ENCODE measurements around the gene SFMBT2. TPM values are rescaled to one million over a fixed set of nuclear protein-coding genes. Genes with fewer than 3 reads are reported as not detected.
A peak's percentile ranks its signal among the peaks of the same experiment; 100 is the strongest.

SFMBT2 gene
- total and polyA plus RNA-seq, 4 donors, result 2.9 to 11.0 (median 6.5) TPM

DNA sequence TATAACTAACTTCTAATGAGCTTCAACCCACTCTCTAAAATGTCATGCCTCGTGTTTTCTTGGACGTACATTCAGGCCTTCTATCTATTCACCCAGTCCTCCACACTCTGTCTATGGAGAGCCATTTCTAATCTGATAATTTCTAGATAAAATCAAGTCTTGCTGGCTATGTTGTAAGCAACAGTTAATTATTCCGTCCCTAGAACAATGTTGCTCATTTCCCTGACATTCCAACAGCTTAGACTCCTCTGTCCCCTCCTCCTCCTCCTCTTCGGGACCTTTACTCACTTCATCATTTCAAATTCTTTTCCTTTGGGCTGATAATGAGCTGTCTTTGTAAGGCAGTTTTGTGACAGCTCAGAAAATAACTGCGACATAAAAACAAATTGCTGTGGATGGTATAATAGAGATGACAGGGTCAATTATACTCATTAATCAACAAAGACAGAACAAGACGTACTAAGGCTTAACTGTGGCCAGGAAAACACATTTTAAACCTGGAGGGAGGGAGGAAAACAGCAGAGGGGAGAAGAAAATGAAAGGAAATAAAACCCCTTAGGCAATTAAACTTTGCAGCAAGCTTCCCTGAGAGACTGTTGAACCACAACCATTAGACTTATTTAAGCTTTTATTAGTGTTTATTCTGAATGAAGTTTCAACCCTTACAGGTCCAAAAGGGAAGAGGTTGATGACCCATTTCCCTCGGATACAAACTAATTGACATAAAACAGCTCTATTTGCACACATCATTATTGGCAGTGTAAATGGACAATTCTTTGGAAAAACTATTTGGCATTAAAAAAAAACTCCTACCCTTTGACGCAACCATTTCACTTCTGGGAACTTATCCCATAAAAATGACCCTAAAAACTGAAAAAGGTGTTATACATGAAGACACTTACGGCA, 179.1 kb downstream of the SFMBT2 start:
- no peak overlapping the region for H3K4me3 ChIP-seq
- DNase-seq (peak in 2 of 3 donors; percentile 69), ATAC-seq (ENCODE audit: insufficient read depth, low FRiP score) (no peak)
- no peak overlapping the region for H3K27ac ChIP-seq (ENCODE audit: low read depth in 1 of 2, low read length in 1 of 2)
- H3K9me3 ChIP-seq (ENCODE audit: control insufficient read depth in 4 of 4, insufficient read depth in 3 of 4, low read length in 3 of 4), result peaks cover 0 to 4% (median under 1%) of the 10 kb centered on the region in 4 donors
- no peak overlapping the region for H3K9ac ChIP-seq (ENCODE audit: insufficient read depth in 1 of 2, low read length in 2 of 2)
- H3K36me3 ChIP-seq (ENCODE audit: control insufficient read depth in 4 of 4, insufficient read depth in 4 of 4, low read length in 4 of 4), result peaks cover 0 to 6% (median 3%) of the 10 kb centered on the region in 4 donors
- peaks cover 0 to 12% (median 3%) of the 10 kb centered on the region in 5 donors for H3K4me1 ChIP-seq (ENCODE audit: control insufficient read depth in 5 of 5, insufficient read depth in 5 of 5, low read length in 5 of 5)
- WGBS, 2 donors, result 71 to 82% methylated on average over 9 of the region's 9 CpGs
- peaks cover 0 to 8% (median 6%) of the 10 kb centered on the region in 3 donors for H3K27me3 ChIP-seq (ENCODE audit: control insufficient read depth in 3 of 3, insufficient read depth in 3 of 3, low read length in 2 of 3)
- TF ChIP-seq, protein P1, sequence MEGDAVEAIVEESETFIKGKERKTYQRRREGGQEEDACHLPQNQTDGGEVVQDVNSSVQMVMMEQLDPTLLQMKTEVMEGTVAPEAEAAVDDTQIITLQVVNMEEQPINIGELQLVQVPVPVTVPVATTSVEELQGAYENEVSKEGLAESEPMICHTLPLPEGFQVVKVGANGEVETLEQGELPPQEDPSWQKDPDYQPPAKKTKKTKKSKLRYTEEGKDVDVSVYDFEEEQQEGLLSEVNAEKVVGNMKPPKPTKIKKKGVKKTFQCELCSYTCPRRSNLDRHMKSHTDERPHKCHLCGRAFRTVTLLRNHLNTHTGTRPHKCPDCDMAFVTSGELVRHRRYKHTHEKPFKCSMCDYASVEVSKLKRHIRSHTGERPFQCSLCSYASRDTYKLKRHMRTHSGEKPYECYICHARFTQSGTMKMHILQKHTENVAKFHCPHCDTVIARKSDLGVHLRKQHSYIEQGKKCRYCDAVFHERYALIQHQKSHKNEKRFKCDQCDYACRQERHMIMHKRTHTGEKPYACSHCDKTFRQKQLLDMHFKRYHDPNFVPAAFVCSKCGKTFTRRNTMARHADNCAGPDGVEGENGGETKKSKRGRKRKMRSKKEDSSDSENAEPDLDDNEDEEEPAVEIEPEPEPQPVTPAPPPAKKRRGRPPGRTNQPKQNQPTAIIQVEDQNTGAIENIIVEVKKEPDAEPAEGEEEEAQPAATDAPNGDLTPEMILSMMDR (IDR thresholded peaks at IDR 0.05; ENCODE audit: control extremely low read depth, extremely low read depth), result no peak

DNA sequence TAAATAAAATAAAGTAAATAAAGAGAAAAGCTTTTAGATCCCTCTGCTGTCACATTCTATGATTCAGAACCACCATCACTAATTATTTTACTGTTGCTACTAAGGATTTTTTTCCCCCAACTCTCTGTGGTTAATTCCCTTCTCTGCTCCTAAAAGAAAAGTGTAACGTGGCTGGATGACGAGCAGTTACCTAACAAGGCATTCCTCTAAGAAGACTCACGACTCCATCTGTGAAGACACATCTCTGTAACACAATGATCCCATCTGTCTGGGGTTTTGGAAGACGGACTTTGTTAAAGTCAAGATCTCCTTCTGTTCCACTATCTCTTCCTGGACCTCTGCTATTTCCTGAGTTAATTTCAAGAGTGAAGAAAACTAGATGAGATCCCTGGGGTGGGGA, 179.9 kb downstream of the SFMBT2 start:
- DNase-seq, result peak in 1 of 3 donors; percentile 14
- ATAC-seq (ENCODE audit: insufficient read depth, low FRiP score), result no peak
- Histone ChIP-seq H3K4me1 (ENCODE audit: control insufficient read depth in 5 of 5, insufficient read depth in 5 of 5, low read length in 5 of 5) (peaks cover 0 to 12% (median 3%) of the 10 kb centered on the region in 5 donors), H3K9me3 (ENCODE audit: control insufficient read depth in 4 of 4, insufficient read depth in 3 of 4, low read length in 3 of 4) (peaks cover 0 to 3% (median 0%) of the 10 kb centered on the region in 4 donors), H3K36me3 (ENCODE audit: control insufficient read depth in 4 of 4, insufficient read depth in 4 of 4, low read length in 4 of 4) (peaks cover 0 to 10% (median 3%) of the 10 kb centered on the region in 4 donors), H3K4me3 (no peak overlapping the region), H3K27ac (ENCODE audit: low read depth in 1 of 2, low read length in 1 of 2) (no peak overlapping the region), H3K27me3 (ENCODE audit: control insufficient read depth in 3 of 3, insufficient read depth in 3 of 3, low read length in 2 of 3) (peaks cover 0 to 8% (median 6%) of the 10 kb centered on the region in 3 donors), H3K9ac (ENCODE audit: insufficient read depth in 1 of 2, low read length in 2 of 2) (no peak overlapping the region)
- TF ChIP-seq, protein P1 (IDR thresholded peaks at IDR 0.05; ENCODE audit: control extremely low read depth, extremely low read depth), result no peak
- WGBS, 2 donors, result 86 to 91% methylated on average over 4 of the region's 4 CpGs

DNA sequence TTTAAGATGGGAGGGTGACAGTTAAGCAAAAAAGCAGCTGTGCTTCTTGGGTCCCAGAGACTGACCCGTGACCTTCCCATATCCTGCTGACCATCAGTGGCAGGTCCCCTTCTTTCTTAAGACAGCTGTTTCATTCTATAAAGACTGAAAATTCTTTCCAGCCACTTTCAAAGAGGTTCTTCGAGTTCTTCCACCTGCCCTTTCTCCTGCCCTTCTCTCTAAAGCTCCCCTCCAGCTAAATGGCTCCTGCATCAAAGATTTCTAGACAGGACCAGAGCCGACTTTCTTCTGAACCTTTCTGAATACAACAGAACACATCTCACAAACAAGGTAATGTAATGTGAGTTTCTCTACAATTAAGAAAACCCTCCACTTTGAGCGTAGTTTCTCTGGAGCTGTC, 180.8 kb downstream of the SFMBT2 start:
- H3K27me3 ChIP-seq (ENCODE audit: control insufficient read depth in 3 of 3, insufficient read depth in 3 of 3, low read length in 2 of 3), result peaks cover 0 to 8% (median 6%) of the 10 kb centered on the region in 3 donors
- WGBS, 2 donors, result 91 to 95% methylated on average over 4 of the region's 4 CpGs
- no peak overlapping the region for H3K27ac ChIP-seq (ENCODE audit: low read depth in 1 of 2, low read length in 1 of 2)
- H3K9me3 ChIP-seq (ENCODE audit: control insufficient read depth in 4 of 4, insufficient read depth in 3 of 4, low read length in 3 of 4), result peaks cover 0 to 6% (median 0%) of the 10 kb centered on the region in 4 donors
- ATAC-seq (ENCODE audit: insufficient read depth, low FRiP score) (no peak), DNase-seq (no peak)
- H3K4me1 ChIP-seq (ENCODE audit: control insufficient read depth in 5 of 5, insufficient read depth in 5 of 5, low read length in 5 of 5), result peaks cover 0 to 12% (median 3%) of the 10 kb centered on the region in 5 donors
- TF ChIP-seq, protein P1 (IDR thresholded peaks at IDR 0.05; ENCODE audit: control extremely low read depth, extremely low read depth), result no peak
- H3K9ac ChIP-seq (ENCODE audit: insufficient read depth in 1 of 2, low read length in 2 of 2), result no peak overlapping the region
- peaks cover 0 to 18% (median 4%) of the 10 kb centered on the region in 4 donors for H3K36me3 ChIP-seq (ENCODE audit: control insufficient read depth in 4 of 4, insufficient read depth in 4 of 4, low read length in 4 of 4)
- H3K4me3 ChIP-seq, result no peak overlapping the region

Data from lung (tissue), 12 donors.